Common myeloid progenitor, CD34-positive (primary cell): ENCODE results near the gene ISG20L2.
A peak's percentile ranks its signal among the peaks of the same experiment; 100 is the strongest.

Experiments
- CTCF ChIA-PET: fragments of 350-600 bp; sonication (Branson Sonifier 250); formaldehyde crosslinking; loops from one replicate; lab custom pipeline; 2021; ENCODE audit warnings: antibody characterized with exemption; lab: Charles Lee
- POLR2A ChIA-PET: fragments of 350-600 bp; sonication (Branson Sonifier 250); formaldehyde crosslinking; loops from one replicate; lab custom pipeline; 2021; ENCODE audit warnings: antibody characterized with exemption; lab: Charles Lee
- DNase-seq, 3 donors: peaks; one replicate each; pipeline versions ENCODE4 v3.0.0 to v3.0.0-alpha.2; 2013
- H3K27ac ChIP-seq, 2 experiments: 1 replicate in 1 of 2; 2 replicates in 1 of 2; pipeline ENCODE4 v1.7.0; 2013; ENCODE audit warnings: inconsistent platforms in 2 of 2, low read length in 2 of 2, mild to moderate bottlenecking in 2 of 2, low read depth in 1 of 2, moderate library complexity in 1 of 2; ENCODE audit not compliant: severe bottlenecking in 2 of 2, insufficient read depth in 1 of 2, poor library complexity in 1 of 2
- H3K27me3 ChIP-seq, 5 experiments: replicated peaks in 2 of 5; 1 replicate in 3 of 5; 2 replicates in 2 of 5; pipeline versions ENCODE4 v1.6.1 to v1.7.0; 2013; ENCODE audit warnings: low read length in 4 of 5, mild to moderate bottlenecking in 2 of 5, moderate library complexity in 2 of 5, inconsistent platforms in 1 of 5; ENCODE audit not compliant: insufficient read depth in 5 of 5, control insufficient read depth in 4 of 5
- H3K36me3 ChIP-seq, 4 experiments: 1 replicate in 2 of 4; 2 replicates in 2 of 4; pipeline versions ENCODE4 v1.6.1 to v1.7.0; 2013; ENCODE audit warnings: low read length in 3 of 4, control low read depth in 1 of 4, mild to moderate bottlenecking in 1 of 4; ENCODE audit not compliant: control insufficient read depth in 4 of 4, insufficient read depth in 4 of 4
- H3K4me1 ChIP-seq, 4 experiments: 1 replicate in 3 of 4; 2 replicates in 1 of 4; pipeline versions ENCODE4 v1.6.1 to v1.7.1; 2013; ENCODE audit warnings: low read length in 3 of 4, mild to moderate bottlenecking in 3 of 4, control low read depth in 1 of 4, inconsistent platforms in 1 of 4, moderate library complexity in 1 of 4; ENCODE audit not compliant: control insufficient read depth in 4 of 4, insufficient read depth in 4 of 4; ENCODE audit errors: control extremely low read depth in 1 of 4
- H3K4me3 ChIP-seq, 7 experiments: 1 replicate in 4 of 7; 2 replicates in 3 of 7; pipeline versions ENCODE4 v1.5.1 to v1.7.0; 2013; ENCODE audit warnings: mild to moderate bottlenecking in 7 of 7, low read length in 6 of 7, moderate library complexity in 6 of 7, inconsistent platforms in 2 of 7, low read depth in 2 of 7, control low read depth in 1 of 7; ENCODE audit not compliant: insufficient read depth in 4 of 7, control insufficient read depth in 1 of 7; ENCODE audit errors: extremely low read depth in 1 of 7
- H3K9me3 ChIP-seq, 5 experiments: 1 replicate in 4 of 5; 2 replicates in 1 of 5; pipeline versions ENCODE4 v1.6.1 to v1.7.1; 2013; ENCODE audit warnings: low read length in 4 of 5, mild to moderate bottlenecking in 2 of 5, inconsistent platforms in 1 of 5, low read depth in 1 of 5, moderate library complexity in 1 of 5; ENCODE audit not compliant: control insufficient read depth in 4 of 5, insufficient read depth in 2 of 5; ENCODE audit errors: control extremely low read depth in 1 of 5
- WGBS: methylation state at CpG from one replicate; pipeline ENCODE4 v1.1.5; 2013; ENCODE audit not compliant: insufficient coverage; 5-methylcytosine and 5-hydroxymethylcytosine counted together

The ISG20L2 gene

GRCh38 chr1:156692441-156692924 lies 36.1 kb downstream of the ISG20L2 start:
- WGBS = 2% methylated on average over 10 of the region's 13 CpGs
- Histone ChIP-seq H3K27ac (no peak overlapping the region), H3K36me3 (no peaks in the 10 kb centered on the region), H3K9me3 (no peaks in the 10 kb centered on the region), H3K27me3 (peaks cover 0 to 62% (median 29%) of the 10 kb centered on the region in 5 experiments), H3K4me3 (peak overlapping the region in 1 of 7 experiments; percentile 28), H3K4me1 (peaks cover 0 to 39% (median 29%) of the 10 kb centered on the region in 4 experiments)
- peak in 1 of 3 donors; percentile 20 for DNase-seq
- CTCF ChIA-PET = interaction anchor here (0.5 to 24.9 kb wide), 9 partner anchors 10 to 277 kb away, joined by 3 to 393 read pairs (median 30); partner anchors contain the start of genes CRABP2, INSRR, ISG20L2 and METTL25B
- POLR2A ChIA-PET = no interaction called here

DNA sequence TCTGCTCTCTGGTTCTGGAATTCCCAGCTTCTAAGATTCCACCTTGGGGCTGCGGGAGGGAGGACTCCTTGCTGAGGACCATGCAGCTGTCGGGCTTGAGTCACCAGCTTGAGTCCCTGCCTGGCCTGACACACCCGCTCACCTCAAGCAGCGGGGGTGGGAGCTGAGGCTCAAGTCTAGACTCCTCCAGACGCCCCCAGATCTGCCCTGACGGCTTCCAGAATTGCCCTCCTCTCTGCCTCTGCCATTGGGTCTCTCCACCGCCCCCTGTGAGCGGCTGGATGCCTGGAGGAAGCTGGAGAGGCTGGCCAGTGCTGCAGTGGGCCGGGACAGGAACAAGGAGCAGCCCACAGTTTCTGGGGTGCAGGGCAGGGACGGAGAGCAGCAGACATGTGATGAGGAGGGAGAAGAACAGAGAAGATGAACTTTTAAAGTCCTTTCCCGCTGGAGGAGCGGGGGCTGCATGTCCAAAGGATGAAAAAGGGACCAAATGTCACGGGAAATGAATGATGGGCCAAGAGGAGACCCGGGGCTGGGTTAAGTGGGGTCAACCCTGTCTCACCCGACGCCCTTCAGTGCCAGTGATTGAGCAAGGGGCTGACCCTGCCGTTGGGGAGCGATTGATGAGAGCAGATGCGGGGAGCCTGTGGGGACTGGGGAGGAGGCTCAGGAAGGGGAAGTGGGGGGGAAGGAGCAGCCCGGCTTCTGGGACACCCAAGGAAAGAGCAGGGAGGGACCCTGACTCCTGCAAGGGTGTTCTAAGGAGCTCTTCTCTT lies 36.7 kb downstream of the ISG20L2 start:
- no peak overlapping the region for H3K4me3 ChIP-seq
- DNase-seq = peak in 2 of 3 donors; percentile 14 to 25
- CTCF ChIA-PET = interaction anchor here (0.5 to 24.9 kb wide), 11 partner anchors 9 to 278 kb away, joined by 3 to 393 read pairs (median 25); partner anchors contain the start of genes CRABP2, INSRR, ISG20L2 and METTL25B
- H3K36me3 ChIP-seq = no peaks in the 10 kb centered on the region
- H3K27me3 ChIP-seq = peaks cover 0 to 62% (median 29%) of the 10 kb centered on the region in 5 experiments
- WGBS = 7% methylated on average over 12 of the region's 20 CpGs
- POLR2A ChIA-PET = no interaction called here
- no peaks in the 10 kb centered on the region for H3K9me3 ChIP-seq
- H3K4me1 ChIP-seq = peaks cover 0 to 39% (median 29%) of the 10 kb centered on the region in 4 experiments
- no peak overlapping the region for H3K27ac ChIP-seq

DNA sequence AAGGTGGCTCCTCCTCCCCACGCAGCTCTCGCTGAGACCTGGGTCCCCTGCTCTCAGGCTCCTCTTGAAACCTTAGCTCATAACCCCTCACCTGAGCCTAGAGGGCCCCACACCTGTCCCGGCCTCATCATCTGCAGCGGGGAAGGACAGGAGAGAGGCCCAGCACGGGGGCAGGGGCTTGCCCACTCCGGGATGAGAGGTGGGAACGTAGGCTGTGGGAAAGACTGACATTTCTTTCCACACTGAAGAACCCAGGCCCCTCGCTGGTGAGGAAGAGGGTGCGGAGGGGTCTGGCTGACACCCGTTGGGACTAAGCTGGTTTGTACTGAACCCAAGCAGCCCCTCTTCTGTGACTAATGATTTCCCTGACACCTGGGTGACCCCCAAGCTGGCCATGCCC lies 37.4 kb downstream of the ISG20L2 start:
- Histone ChIP-seq H3K4me3 (no peak overlapping the region), H3K27me3 (peaks cover 0 to 62% (median 29%) of the 10 kb centered on the region in 5 experiments), H3K36me3 (no peaks in the 10 kb centered on the region), H3K9me3 (no peaks in the 10 kb centered on the region), H3K27ac (no peak overlapping the region), H3K4me1 (peaks cover 0 to 39% (median 29%) of the 10 kb centered on the region in 4 experiments)
- ChIA-PET POLR2A (no interaction called here), CTCF (interaction anchor here (1.2 to 24.9 kb wide), 14 partner anchors 9 to 237 kb away, joined by 3 to 393 read pairs (median 18); partner anchors contain the start of genes CRABP2, INSRR, ISG20L2 and METTL25B)
- DNase-seq = no peak
- WGBS = 54% methylated on average over 5 of the region's 10 CpGs

DNA sequence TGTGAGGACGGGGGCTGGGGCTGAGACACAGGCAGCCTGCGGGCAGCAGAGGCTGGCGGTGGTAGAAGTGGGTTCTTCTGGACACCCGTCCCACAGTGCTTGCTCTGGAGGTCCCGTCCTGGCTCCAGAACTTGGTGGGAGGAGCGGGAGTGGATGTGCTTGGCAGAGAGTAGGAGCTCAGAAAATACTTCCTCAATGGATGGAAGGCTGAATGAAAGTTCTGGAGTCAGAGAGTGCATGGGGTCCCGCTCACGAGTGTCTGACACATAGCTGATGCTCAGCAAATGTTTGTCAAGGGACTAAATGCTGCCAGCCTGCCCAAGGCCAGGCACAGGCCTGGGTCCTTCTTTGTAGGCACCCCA lies 37.9 kb downstream of the ISG20L2 start:
- H3K27me3 ChIP-seq = peaks cover 0 to 62% (median 29%) of the 10 kb centered on the region in 5 experiments

GRCh38 chr1:156689953-156690674 lies 38.5 kb downstream of the ISG20L2 start:
- CTCF ChIA-PET = interaction anchor here (0.8 to 24.9 kb wide), 37 partner anchors 12 to 319 kb away, joined by 3 to 393 read pairs (median 5); partner anchors contain the start of genes CRABP2, HAPLN2, INSRR and ISG20L2
- H3K4me3 ChIP-seq = peak overlapping the region in 1 of 7 experiments; percentile 11

More for the DNA sequence above, 37.9 kb downstream of the ISG20L2 start:
- Histone ChIP-seq H3K4me1 (peaks cover 0 to 39% (median 29%) of the 10 kb centered on the region in 4 experiments), H3K36me3 (no peaks in the 10 kb centered on the region), H3K9me3 (no peaks in the 10 kb centered on the region), H3K27ac (no peak overlapping the region), H3K4me3 (no peak overlapping the region)
- ChIA-PET POLR2A (interaction anchor here (0.6 to 1.4 kb wide), 3 partner anchors 14 to 199 kb away, joined by 3 to 9 read pairs (median 4); no protein-coding TSS in a partner anchor), CTCF (interaction anchor here (1.1 to 24.9 kb wide), 22 partner anchors 8 to 320 kb away, joined by 3 to 393 read pairs (median 7); partner anchors contain the start of genes CRABP2, INSRR, ISG20L2 and METTL25B)
- DNase-seq = no peak
- 60% methylated on average over 8 of the region's 8 CpGs for WGBS

More at GRCh38 chr1:156689953-156690674, 38.5 kb downstream of the ISG20L2 start:
- POLR2A ChIA-PET = interaction anchor here (0.6 to 1.7 kb wide), 5 partner anchors 14 to 200 kb away, joined by 3 to 9 read pairs (median 4); no protein-coding TSS in a partner anchor
- Histone ChIP-seq H3K36me3 (no peaks in the 10 kb centered on the region), H3K4me1 (peaks cover 0 to 39% (median 29%) of the 10 kb centered on the region in 4 experiments), H3K9me3 (no peaks in the 10 kb centered on the region), H3K27me3 (peaks cover 0 to 62% (median 33%) of the 10 kb centered on the region in 5 experiments), H3K27ac (no peak overlapping the region)
- 27% methylated on average over 9 of the region's 10 CpGs for WGBS
- DNase-seq = no peak
